CD4-positive, alpha-beta memory T cell (primary cell): ENCODE data around the gene DRGX. TPM values are rescaled to one million over a fixed set of nuclear protein-coding genes. Genes with fewer than 3 reads are reported as not detected.
A peak's percentile ranks its signal among the peaks of the same experiment; 100 is the strongest.

Source experiments
- CTCF ChIA-PET: fragments of 350-600 bp; sonication (Branson Sonifier 250); formaldehyde crosslinking; loops from one replicate; lab custom pipeline; 2021; ENCODE audit warnings: inconsistent platforms; ENCODE audit not compliant: partially characterized antibody; lab: Charles Lee
- POLR2A ChIA-PET: fragments of 350-600 bp; sonication (Branson Sonifier 250); formaldehyde crosslinking; loops from one replicate; lab custom pipeline; 2021; ENCODE audit not compliant: partially characterized antibody; lab: Charles Lee
- DNase-seq, 5 donors: peaks; one replicate each; pipeline versions ENCODE4 v3.0.0 to v3.0.0-alpha.2; 2020 to 2022; ENCODE audit warnings: mixed read lengths in 1 of 5
- H3K27ac ChIP-seq: one replicate; pipeline ENCODE4 v1.7.0; 2013; ENCODE audit warnings: low read depth, low read length
- H3K27me3 ChIP-seq: 2 replicates; pipeline ENCODE4 v1.7.0; 2013; ENCODE audit warnings: mild to moderate bottlenecking, low read length, moderate library complexity; ENCODE audit not compliant: insufficient read depth
- H3K36me3 ChIP-seq: 2 replicates; pipeline ENCODE4 v1.7.0; 2013; ENCODE audit warnings: mild to moderate bottlenecking, low read length, moderate library complexity; ENCODE audit not compliant: insufficient read depth
- H3K4me1 ChIP-seq: 2 replicates; pipeline ENCODE4 v1.7.0; 2013; ENCODE audit warnings: mild to moderate bottlenecking, low read length, moderate library complexity; ENCODE audit not compliant: insufficient read depth
- H3K4me3 ChIP-seq, 2 donors: one replicate each; pipeline ENCODE4 v1.7.0; 2013; ENCODE audit warnings: low read length in 2 of 2, mild to moderate bottlenecking in 1 of 2
- H3K9me3 ChIP-seq, 2 donors: one replicate each; pipeline ENCODE4 v1.7.0; 2013; ENCODE audit warnings: low read length in 2 of 2, control low read depth in 1 of 2; ENCODE audit not compliant: control insufficient read depth in 1 of 2
- H3K27ac Mint-ChIP-seq, 7 donors: one replicate each; pipeline ENCODE4 v1.8.0; 2020 to 2021; ENCODE audit warnings: mixed read lengths in 7 of 7, mild to moderate bottlenecking in 6 of 7, inconsistent platforms in 3 of 7, moderate library complexity in 3 of 7
- H3K27me3 Mint-ChIP-seq, 2 donors: one replicate each; pipeline ENCODE4 v1.8.0; 2020 to 2021; ENCODE audit warnings: mixed read lengths in 2 of 2
- H3K36me3 Mint-ChIP-seq, 2 donors: one replicate each; pipeline ENCODE4 v1.8.0; 2020 to 2021; ENCODE audit warnings: mixed read lengths in 2 of 2, inconsistent platforms in 1 of 2, mild to moderate bottlenecking in 1 of 2
- H3K4me1 Mint-ChIP-seq, 4 donors: one replicate each; pipeline ENCODE4 v1.8.0; 2020 to 2021; ENCODE audit warnings: mixed read lengths in 4 of 4, mild to moderate bottlenecking in 1 of 4
- H3K4me3 Mint-ChIP-seq, 8 donors: one replicate each; pipeline ENCODE4 v1.8.0; 2020 to 2021; ENCODE audit warnings: mixed read lengths in 8 of 8, mild to moderate bottlenecking in 7 of 8, moderate library complexity in 6 of 8, inconsistent platforms in 3 of 8
- H3K9me3 Mint-ChIP-seq, 8 donors: one replicate each; pipeline ENCODE4 v1.8.0; 2020 to 2021; ENCODE audit warnings: mixed read lengths in 8 of 8, mild to moderate bottlenecking in 5 of 8, inconsistent platforms in 3 of 8, moderate library complexity in 1 of 8
- intact Hi-C: fragments of 100-400 bp; cut with micrococcal nuclease; formaldehyde crosslinking; loops from one replicate; pipeline ENCODE4 v1.15.1; 2023
- polyA plus RNA-seq, 2 donors: library from polyadenylated mRNA; unstranded; fragments of 300-500 nt; fragmentation: Illumina TruSeq; gene quantifications; one replicate each; pipeline ENCODE4 v1.2.3, GENCODE V29; 2021
- total RNA-seq, 2 experiments: library from RNA; stranded (reverse); gene quantifications; one replicate each; pipeline ENCODE4 v1.2.3, GENCODE V29; 2021

DRGX gene
- total and polyA plus RNA-seq, 4 experiments from 2014 or later: not detected

GRCh38 chr10:49382226-49382625, 13.7 kb downstream of the DRGX start:
- Histone ChIP-seq H3K4me3 (no peak overlapping the region), H3K9me3 (no peaks in the 10 kb centered on the region), H3K27ac (no peak overlapping the region), H3K36me3 (no peaks in the 10 kb centered on the region), H3K27me3 (no peaks in the 10 kb centered on the region), H3K4me1 (no peaks in the 10 kb centered on the region)
- ChIA-PET CTCF (no interaction called here), POLR2A (no interaction called here)
- no peak for DNase-seq
- no peak overlapping the region for H3K4me3 Mint-ChIP-seq
- no peaks in the 10 kb centered on the region for H3K4me1 Mint-ChIP-seq
- intact Hi-C loops: no loop called here
- no peak overlapping the region for H3K27ac Mint-ChIP-seq
- no peaks in the 10 kb centered on the region for H3K9me3 Mint-ChIP-seq
- peaks cover 5 to 6% of the 10 kb centered on the region in 2 donors for H3K27me3 Mint-ChIP-seq
- no peaks in the 10 kb centered on the region for H3K36me3 Mint-ChIP-seq

- no peaks in the 10 kb centered on the region for H3K36me3 Mint-ChIP-seq
Measured at GRCh38 chr10:49381111-49381900, 14.6 kb downstream of the DRGX start.

GRCh38 chr10:49379596-49380410, 16.1 kb downstream of the DRGX start:
- no peaks in the 10 kb centered on the region for H3K9me3 Mint-ChIP-seq
- no peaks in the 10 kb centered on the region for H3K4me1 Mint-ChIP-seq
- Histone ChIP-seq H3K36me3 (no peaks in the 10 kb centered on the region), H3K4me3 (no peak overlapping the region), H3K9me3 (no peaks in the 10 kb centered on the region), H3K27me3 (no peaks in the 10 kb centered on the region), H3K27ac (no peak overlapping the region), H3K4me1 (no peaks in the 10 kb centered on the region)
- no peaks in the 10 kb centered on the region for H3K36me3 Mint-ChIP-seq
- H3K4me3 Mint-ChIP-seq: no peak overlapping the region
- POLR2A ChIA-PET: no interaction called here
- no peak overlapping the region for H3K27ac Mint-ChIP-seq
- no peak for DNase-seq
- CTCF ChIA-PET: no interaction called here
- H3K27me3 Mint-ChIP-seq: peaks cover 5 to 10% of the 10 kb centered on the region in 2 donors
- intact Hi-C loops: no loop called here

More at GRCh38 chr10:49381111-49381900, 14.6 kb downstream of the DRGX start:
- Histone ChIP-seq H3K9me3 (no peaks in the 10 kb centered on the region), H3K4me1 (no peaks in the 10 kb centered on the region), H3K27me3 (no peaks in the 10 kb centered on the region), H3K27ac (no peak overlapping the region), H3K4me3 (no peak overlapping the region), H3K36me3 (no peaks in the 10 kb centered on the region)
- Mint-ChIP-seq H3K27me3 (peaks cover 5 to 9% of the 10 kb centered on the region in 2 donors), H3K27ac (no peak overlapping the region), H3K9me3 (no peaks in the 10 kb centered on the region), H3K4me3 (no peak overlapping the region), H3K4me1 (no peaks in the 10 kb centered on the region)
- intact Hi-C loops: no loop called here
- POLR2A ChIA-PET: no interaction called here
- CTCF ChIA-PET: no interaction called here
- DNase-seq: no peak

DNA sequence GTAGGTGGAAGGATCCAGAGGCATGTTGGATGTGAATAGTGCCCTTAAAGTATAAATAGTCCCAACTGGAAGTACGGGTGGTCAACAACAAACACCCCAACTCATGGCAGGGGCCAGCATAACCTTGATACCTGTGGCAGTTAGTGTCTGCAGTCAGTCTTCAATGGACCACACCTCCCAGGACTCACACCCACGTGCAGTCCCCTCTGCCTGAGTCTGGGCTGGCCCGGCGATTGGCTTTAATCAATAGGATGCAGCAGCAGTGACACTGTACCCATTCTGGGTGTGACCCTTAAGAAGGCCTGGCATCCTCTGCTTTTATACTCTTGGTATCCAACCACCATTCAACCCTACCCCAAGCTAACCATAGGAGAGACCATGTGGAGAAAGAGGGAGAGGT, 18.6 kb downstream of the DRGX start:
- Mint-ChIP-seq H3K27me3 (peaks cover 3 to 6% of the 10 kb centered on the region in 2 donors), H3K9me3 (no peaks in the 10 kb centered on the region), H3K27ac (no peak overlapping the region), H3K4me1 (no peaks in the 10 kb centered on the region), H3K4me3 (no peak overlapping the region), H3K36me3 (no peaks in the 10 kb centered on the region)
- Histone ChIP-seq H3K9me3 (no peaks in the 10 kb centered on the region), H3K4me3 (no peak overlapping the region), H3K36me3 (no peaks in the 10 kb centered on the region), H3K4me1 (no peaks in the 10 kb centered on the region), H3K27me3 (no peaks in the 10 kb centered on the region), H3K27ac (no peak overlapping the region)
- intact Hi-C loops: no loop called here
- ChIA-PET CTCF (no interaction called here), POLR2A (no interaction called here)
- DNase-seq: no peak

- Mint-ChIP-seq H3K4me1 (no peaks in the 10 kb centered on the region), H3K27ac (no peak overlapping the region), H3K27me3 (peaks cover 1 to 4% of the 10 kb centered on the region in 2 donors), H3K9me3 (no peaks in the 10 kb centered on the region), H3K4me3 (no peak overlapping the region), H3K36me3 (no peaks in the 10 kb centered on the region)
- Histone ChIP-seq H3K9me3 (no peaks in the 10 kb centered on the region), H3K27me3 (no peaks in the 10 kb centered on the region), H3K27ac (no peak overlapping the region), H3K36me3 (no peaks in the 10 kb centered on the region), H3K4me3 (no peak overlapping the region), H3K4me1 (no peaks in the 10 kb centered on the region)
- POLR2A ChIA-PET: no interaction called here
- CTCF ChIA-PET: no interaction called here
- intact Hi-C loops: no loop called here
- DNase-seq: no peak
Measured at GRCh38 chr10:49375611-49376010, 20.3 kb downstream of the DRGX start.

DNA sequence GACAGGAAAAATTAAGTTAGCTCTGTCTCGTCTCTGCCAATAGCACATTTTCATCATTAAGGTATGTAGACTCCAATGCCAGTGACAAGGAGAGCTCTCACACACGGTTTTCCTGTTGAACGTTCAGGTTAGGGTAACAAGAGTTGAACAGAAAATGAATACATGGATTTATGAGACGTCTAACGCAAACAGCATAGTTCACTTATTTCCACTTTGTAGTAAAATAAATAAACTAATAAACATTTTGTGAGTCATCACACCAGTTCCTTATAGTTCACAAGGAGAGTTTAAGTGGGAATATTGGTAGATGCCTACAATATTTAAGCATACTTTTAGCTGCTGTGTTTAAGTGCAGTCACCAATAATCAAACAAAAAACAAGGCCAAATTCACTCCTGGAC, 21.1 kb downstream of the DRGX start:
- Mint-ChIP-seq H3K27ac (no peak overlapping the region), H3K36me3 (no peaks in the 10 kb centered on the region), H3K4me3 (no peak overlapping the region), H3K27me3 (peaks cover 1 to 4% of the 10 kb centered on the region in 2 donors), H3K4me1 (no peaks in the 10 kb centered on the region), H3K9me3 (no peaks in the 10 kb centered on the region)
- DNase-seq: no peak
- Histone ChIP-seq H3K27me3 (no peaks in the 10 kb centered on the region), H3K36me3 (no peaks in the 10 kb centered on the region), H3K4me1 (no peaks in the 10 kb centered on the region), H3K4me3 (no peak overlapping the region), H3K9me3 (no peaks in the 10 kb centered on the region), H3K27ac (no peak overlapping the region)
- ChIA-PET CTCF (no interaction called here), POLR2A (no interaction called here)
- intact Hi-C loops: no loop called here

- Mint-ChIP-seq H3K4me3 (no peak overlapping the region), H3K4me1 (no peaks in the 10 kb centered on the region), H3K27ac (peak overlapping the region in 1 of 7 donors; percentile 16), H3K9me3 (no peaks in the 10 kb centered on the region), H3K36me3 (no peaks in the 10 kb centered on the region), H3K27me3 (peaks cover 3 to 4% of the 10 kb centered on the region in 2 donors)
- ChIA-PET POLR2A (no interaction called here), CTCF (interaction anchor here (1.2 kb wide), 1 partner anchor 34 kb away, joined by 3 read pairs; no protein-coding TSS in a partner anchor)
- H3K27ac ChIP-seq: no peak overlapping the region
- DNase-seq: no peak
- no peaks in the 10 kb centered on the region for H3K36me3 ChIP-seq
- H3K4me1 ChIP-seq: no peaks in the 10 kb centered on the region
- H3K27me3 ChIP-seq: no peaks in the 10 kb centered on the region
- no peak overlapping the region for H3K4me3 ChIP-seq
- H3K9me3 ChIP-seq: no peaks in the 10 kb centered on the region
- intact Hi-C loops: no loop called here
Measured at GRCh38 chr10:49373361-49373760, 22.5 kb downstream of the DRGX start.
